IMR-90 (cell line): Measurements from ENCODE around the gene DNM1.

Source experiments
- CEBPB ChIP-seq: IDR thresholded peaks from 2 replicates; pipeline ENCODE4 v1.6.1; 2012; ENCODE audit warnings: low read depth, low read length, improper control_type of control experiment
- CHD1 ChIP-seq: IDR thresholded peaks from 2 replicates; pipeline ENCODE4 v1.6.1; 2012; ENCODE audit warnings: low read depth, low read length, improper control_type of control experiment
- CTCF ChIP-seq: conservative IDR thresholded peaks from 2 replicates; pipeline ENCODE4 v1.5.1; 2012; ENCODE audit warnings: mild to moderate bottlenecking, low read depth, low read length, improper control_type of control experiment
- FOS ChIP-seq: fragments of 150-350 bp; IDR thresholded peaks from 2 replicates; pipeline ENCODE4 v1.6.1; 2016; ENCODE audit warnings: low read depth, low read length
- MAFK ChIP-seq: IDR thresholded peaks from 2 replicates; pipeline ENCODE4 v1.6.1; 2012; ENCODE audit warnings: low read depth, low read length, improper control_type of control experiment
- MAZ ChIP-seq: IDR thresholded peaks from 2 replicates; pipeline ENCODE4 v1.6.1; 2012; ENCODE audit warnings: low read depth, mild to moderate bottlenecking, low read length, improper control_type of control experiment, moderate library complexity, borderline replicate concordance
- MXI1 ChIP-seq: IDR thresholded peaks from 2 replicates; pipeline ENCODE4 v1.6.1; 2012; ENCODE audit warnings: low read depth, mild to moderate bottlenecking, low read length, moderate library complexity, borderline replicate concordance
- POLR2A ChIP-seq: IDR thresholded peaks from 2 replicates; pipeline ENCODE4 v1.6.1; 2012; ENCODE audit warnings: mild to moderate bottlenecking, low read depth, low read length
- RAD21 ChIP-seq: IDR thresholded peaks from 2 replicates; pipeline ENCODE4 v1.6.1; 2012; ENCODE audit warnings: low read length, improper control_type of control experiment
- RCOR1 ChIP-seq: IDR thresholded peaks from 2 replicates; pipeline ENCODE4 v1.6.1; 2012; ENCODE audit warnings: mild to moderate bottlenecking, low read length, improper control_type of control experiment; ENCODE audit not compliant: insufficient replicate concordance
- RFX5 ChIP-seq: IDR thresholded peaks from 2 replicates; pipeline ENCODE4 v1.8.0; 2012; ENCODE audit warnings: low read depth, mild to moderate bottlenecking, low read length, moderate library complexity
- SMC3 ChIP-seq: fragments of 150-350 bp; IDR thresholded peaks from 2 replicates; pipeline ENCODE4 v1.6.1; 2016; ENCODE audit warnings: low read depth, mild to moderate bottlenecking, antibody characterized with exemption, low read length, moderate library complexity
- USF2 ChIP-seq: fragments of 150-350 bp; IDR thresholded peaks from 2 replicates; pipeline ENCODE4 v1.6.1; 2017; ENCODE audit warnings: mild to moderate bottlenecking, antibody characterized with exemption, low read length, low read depth

- no peak for TF ChIP-seq CTCF
- no peak for TF ChIP-seq POLR2A
- no peak for TF ChIP-seq USF2
- TF ChIP-seq MXI1: no peak
- TF ChIP-seq CEBPB: no peak
- TF ChIP-seq SMC3: no peak
- no peak for TF ChIP-seq RCOR1
- TF ChIP-seq MAFK: no peak
- TF ChIP-seq RAD21: no peak
- TF ChIP-seq RFX5: no peak
- TF ChIP-seq MAZ: no peak
- no peak for TF ChIP-seq CHD1
- TF ChIP-seq FOS: no peak
These were observed 20.1 kb upstream of the DNM1 start for GRCh38 chr9:128182893-128183588.
